K562 (cell line): Measurements from ENCODE around the gene FAM177B. TPM values are rescaled to one million over a fixed set of nuclear protein-coding genes. Genes with fewer than 3 reads are reported as not detected.

Experiments used
- ATAC-seq: fragments of 200-7000 bp; cut with Tn5 transposase; 3 replicates; pipeline ENCODE4 v1.9.1; 2020; ENCODE audit warnings: moderate library complexity
- BruUV-seq: library from RNA; stranded (reverse); fragments of 400-500 nt; replicated peaks from 2 replicates; lab custom pipeline; 2021; lab: Mats Ljungman, UMichigan
- CTCF ChIA-PET: fragments of 300-600 bp; formaldehyde crosslinking; extraction: SDS; loops from one replicate; lab custom pipeline; 2021; ENCODE audit warnings: low intra/inter-chr PET ratio; lab: Yijun Ruan, JAX
- POLR2A ChIA-PET: fragments of 300-600, 350-650 bp; sonication (Branson Sonifier 250); formaldehyde crosslinking; extraction: SDS; loops from one replicate; lab custom pipeline; 2021; ENCODE audit warnings: antibody characterized with exemption, inconsistent platforms; lab: Yijun Ruan, JAX
- DNase-seq, 4 experiments: peaks; one replicate each; pipeline versions ENCODE4 v3.0.0 to v3.0.0-alpha.2; 2011 to 2018; ENCODE audit warnings: low spot score in 3 of 4, mixed read lengths in 3 of 4; ENCODE audit errors: extremely low read depth in 1 of 4
- FAIRE-seq: peaks from 2 replicates; lab custom pipeline; 2011; peaks lifted over from hg19 to GRCh38; lab: Jason Lieb, UNC
- H2AFZ ChIP-seq: 2 replicates; pipeline ENCODE4 v1.6.0; 2011; ENCODE audit warnings: low read depth, low read length, control low read depth, inconsistent platforms
- H3K27ac ChIP-seq: fragments of 200-600 bp; 3 replicates; pipeline ENCODE4 v1.8.0; 2011; ENCODE audit warnings: low read depth, mild to moderate bottlenecking, control low read depth, inconsistent platforms, low read length, moderate library complexity, mixed read lengths; ENCODE audit errors: extremely low read depth
- H3K27me3 ChIP-seq, 2 experiments: fragments of 300-600 bp in 1 of 2; 2 replicates in 1 of 2; 3 replicates in 1 of 2; pipeline versions ENCODE4 v1.6.0 to v1.8.0; 2011; ENCODE audit warnings: inconsistent platforms in 2 of 2, low read length in 2 of 2, mild to moderate bottlenecking in 1 of 2, mixed read lengths in 1 of 2, moderate library complexity in 1 of 2; ENCODE audit not compliant: control insufficient read depth in 2 of 2, insufficient read depth in 2 of 2
- H3K36me3 ChIP-seq: fragments of 300-600 bp; 3 replicates; pipeline ENCODE4 v1.8.0; 2011; ENCODE audit warnings: mild to moderate bottlenecking, low read length, inconsistent platforms; ENCODE audit not compliant: control insufficient read depth, insufficient read depth
- H3K4me1 ChIP-seq, 2 experiments: fragments of 200-600 bp in 1 of 2; replicated peaks in 1 of 2; 2 replicates in 1 of 2; 3 replicates in 1 of 2; pipeline versions ENCODE4 v1.5.1 to v1.8.0; 2011; ENCODE audit warnings: inconsistent platforms in 2 of 2, low read length in 2 of 2, mild to moderate bottlenecking in 1 of 2, mixed read lengths in 1 of 2, moderate library complexity in 1 of 2; ENCODE audit not compliant: control insufficient read depth in 2 of 2, insufficient read depth in 2 of 2
- H3K4me2 ChIP-seq: 2 replicates; pipeline ENCODE4 v1.6.1; 2011; ENCODE audit warnings: low read length, control low read depth, inconsistent platforms, mixed read lengths; ENCODE audit not compliant: insufficient read depth
- H3K4me3 ChIP-seq: fragments of 200-600 bp; sonication (generic), shearing (Covaris generic); 2 replicates; pipeline ENCODE4 v1.5.1; 2016; ENCODE audit warnings: control low read depth, inconsistent platforms
- H3K79me2 ChIP-seq: fragments of 200-600 bp; 3 replicates; pipeline ENCODE4 v1.8.0; 2011; ENCODE audit warnings: low read length, inconsistent platforms; ENCODE audit not compliant: control insufficient read depth, insufficient read depth
- H3K9ac ChIP-seq, 2 experiments: 2 replicates each; pipeline versions ENCODE4 v1.6.0 to v1.6.1; 2011; ENCODE audit warnings: low read depth in 2 of 2, low read length in 2 of 2, control low read depth in 1 of 2, inconsistent platforms in 1 of 2, mild to moderate bottlenecking in 1 of 2, mixed read lengths in 1 of 2; ENCODE audit not compliant: insufficient read depth in 1 of 2
- H3K9me1 ChIP-seq: one replicate; pipeline ENCODE4 v1.6.0; 2011; ENCODE audit warnings: inconsistent platforms, mild to moderate bottlenecking, low read length, moderate library complexity; ENCODE audit not compliant: control insufficient read depth, insufficient read depth
- H3K9me3 ChIP-seq: replicated peaks from 2 replicates; pipeline ENCODE4 v1.5.1; 2011; ENCODE audit warnings: low read depth, low read length, inconsistent platforms; ENCODE audit not compliant: control insufficient read depth, insufficient read depth
- H4K20me1 ChIP-seq: replicated peaks from 2 replicates; pipeline ENCODE4 v1.6.1; 2011; ENCODE audit warnings: low read length, inconsistent platforms, mixed read lengths; ENCODE audit not compliant: control insufficient read depth, insufficient read depth
- CSDE1 ChIP-seq, 2 experiments: fragments of 450-650 bp; IDR thresholded peaks; 2 replicates each; pipeline ENCODE4 v1.6.1; 2016; ENCODE audit warnings: mild to moderate bottlenecking in 1 of 2
- JUND ChIP-seq, 2 experiments: IDR thresholded peaks; 2 replicates in 1 of 2; 3 replicates in 1 of 2; pipeline ENCODE4 v1.6.1; 2011; ENCODE audit warnings: borderline replicate concordance in 2 of 2, low read depth in 2 of 2, low read length in 2 of 2, improper control_type of control experiment in 1 of 2, missing biosample characterization in 1 of 2, missing genetic modification characterization in 1 of 2, missing genetic modification reagents in 1 of 2
- NCOA4 ChIP-seq: fragments of 450-650 bp; IDR thresholded peaks from 2 replicates; pipeline ENCODE4 v1.6.1; 2018; ENCODE audit warnings: mild to moderate bottlenecking; ENCODE audit not compliant: partially characterized antibody
- PTTG1 ChIP-seq: fragments of 450-650 bp; IDR thresholded peaks from 2 replicates; pipeline ENCODE4 v1.6.1; 2016; ENCODE audit warnings: low read depth, mild to moderate bottlenecking, missing genetic modification characterization, missing compliant biosample characterization
- RAD51 ChIP-seq: fragments of 450-650 bp; IDR thresholded peaks from 2 replicates; pipeline ENCODE4 v1.7.1; 2016; ENCODE audit warnings: low read depth, mild to moderate bottlenecking, borderline replicate concordance
- RBM34 ChIP-seq: fragments of 200-400 bp; formaldehyde crosslinking; IDR thresholded peaks from 2 replicates; pipeline ENCODE4 v1.6.1; 2018; ENCODE audit warnings: low read length, borderline replicate concordance; ENCODE audit not compliant: insufficient read depth
- RFX7 ChIP-seq: fragments of 250-450 bp; sonication (Bioruptor Pico); IDR thresholded peaks from 2 replicates; pipeline ENCODE4 v1.5.1; 2021; ENCODE audit warnings: mild to moderate bottlenecking
- THRAP3 ChIP-seq: fragments of 450-650 bp; IDR thresholded peaks from 2 replicates; pipeline ENCODE4 v1.6.1; 2016; ENCODE audit warnings: mild to moderate bottlenecking, inconsistent platforms, borderline replicate concordance
- ZNF347 ChIP-seq: fragments of 450-650 bp; formaldehyde crosslinking; IDR thresholded peaks from 2 replicates; pipeline ENCODE4 v1.4.0; 2020; ENCODE audit warnings: low read depth, mild to moderate bottlenecking, moderate library complexity
- ZNF408 ChIP-seq: fragments of 250-450 bp; sonication (Bioruptor Pico); IDR thresholded peaks from 2 replicates; pipeline ENCODE4 v1.4.0; 2020; ENCODE audit warnings: low read depth, mild to moderate bottlenecking, moderate library complexity
- ZNF507 ChIP-seq: conservative IDR thresholded peaks from 2 replicates; pipeline ENCODE4 v1.6.1; 2017; ENCODE audit warnings: missing genetic modification characterization, missing compliant biosample characterization
- WGBS: fragments of 100-300 bp; shearing (Covaris generic); methylation state at CpG from one replicate; pipeline ENCODE4 v1.1.6; 2016; ENCODE audit warnings: low coverage, mixed read lengths; ENCODE audit not compliant: insufficient coverage; ENCODE audit errors: missing lambda C conversion rate; 5-methylcytosine and 5-hydroxymethylcytosine counted together
- in situ Hi-C: fragments of 300-500 bp; cut with MboI; formaldehyde crosslinking; loops from 4 replicates; pipeline ENCODE4 v1.15.0; 2018; ENCODE audit warnings: inconsistent platforms, mixed read lengths
- intact Hi-C: fragments of 100-400 bp; cut with micrococcal nuclease; formaldehyde crosslinking; loops from 2 replicates; pipeline ENCODE4 v1.14.2; 2022
- polyA plus RNA-seq, 8 experiments: library from polyadenylated mRNA; depleted of rRNA in 4 of 8; stranded (reverse) in 5 of 8; unstranded in 3 of 8; fragments of >200 nt; fragmentation: Nextera tagmentation in 2 of 8; fragmentation: Illumina TruSeq in 1 of 8; extraction: Ambion mirVana in 2 of 8; extraction: Trizol in 1 of 8; gene quantifications; 2 replicates each; pipeline versions ENCODE4 v1.2.1 to v1.2.3, GENCODE V29; 2011 to 2014; ENCODE audit warnings: inconsistent platforms in 1 of 8, missing spikeins in 1 of 8
- total RNA-seq, 7 experiments: library from RNA; depleted of rRNA in 6 of 7; stranded (reverse); fragments of >200 nt in 6 of 7; fragmentation: Illumina TruSeq in 2 of 7; extraction: Trizol in 2 of 7; gene quantifications; 2 replicates each; pipeline versions ENCODE4 v1.2.1 to v1.2.3, GENCODE V29; 2011 to 2021; ENCODE audit warnings: low replicate concordance in 1 of 7
- TF ChIP-seq, protein P1 (sequence below): fragments of 250-450 bp; sonication (Bioruptor Pico); IDR thresholded peaks from 2 replicates; pipeline ENCODE4 v1.6.1; 2021; ENCODE audit warnings: mild to moderate bottlenecking

The FAM177B gene
- total and polyA plus RNA-seq, 9 of the 15 experiments (the other 6 are each of a cell fraction or from before 2014, with no cell fraction given) = not detected

DNA sequence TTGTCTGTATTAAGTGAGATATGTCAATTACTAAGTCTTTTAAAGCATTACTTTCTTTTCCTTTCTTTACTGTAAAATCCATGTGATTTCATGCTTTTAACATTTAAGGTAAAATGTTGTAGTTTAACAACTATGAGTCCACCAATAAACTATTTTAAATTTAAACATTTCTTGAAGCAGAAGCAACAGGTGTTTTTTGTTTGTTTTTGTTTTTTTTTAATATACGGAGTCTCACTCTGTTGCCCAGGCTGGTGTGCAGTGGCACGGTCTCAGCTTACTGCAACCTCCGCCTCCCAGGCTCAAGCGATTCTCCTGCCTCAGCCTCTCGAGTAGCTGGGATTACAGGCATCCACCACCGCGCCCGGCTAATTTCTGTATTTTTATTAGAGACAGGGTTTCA, 40.3 kb upstream of the FAM177B start:
- no peaks in the 10 kb centered on the region; the same call in 2 of the 3 replicates for H3K79me2 ChIP-seq
- peaks cover 25% of the 10 kb centered on the region; the same call in 2 of the 3 replicates for H3K36me3 ChIP-seq
- in situ Hi-C loops (no loop called here), intact Hi-C loops (loop anchor here (5.0 kb wide), 1 partner anchor 34 kb away; no protein-coding TSS in a partner anchor)
- ATAC-seq (no peak), DNase-seq (no peak), FAIRE-seq (no peak)
- no peaks in the 10 kb centered on the region for H3K4me1 ChIP-seq
- no peaks in the 10 kb centered on the region for H3K9me3 ChIP-seq
- BruUV-seq = no TSS peak
- no peaks in the 10 kb centered on the region for H3K9me1 ChIP-seq
- TF ChIP-seq ZNF347 (CRISPR knock-in tag) (no peak), RAD51 (no peak), ZNF408 (CRISPR knock-in tag) (no peak), ZNF507 (tag) (no peak), NCOA4 (no peak), RBM34 (no peak), THRAP3 (no peak), PTTG1 (tag) (no peak), JUND (IDR thresholded peaks at IDR 0.05; ENCODE audit: borderline replicate concordance, low read depth, low read length) (no peak), JUND (tag; IDR thresholded peaks at IDR 0.05; ENCODE audit: borderline replicate concordance, low read depth, low read length) (no peak), CSDE1 (IDR thresholded peaks at IDR 0.05) (no peak), RFX7 (no peak)
- TF ChIP-seq, protein P1, sequence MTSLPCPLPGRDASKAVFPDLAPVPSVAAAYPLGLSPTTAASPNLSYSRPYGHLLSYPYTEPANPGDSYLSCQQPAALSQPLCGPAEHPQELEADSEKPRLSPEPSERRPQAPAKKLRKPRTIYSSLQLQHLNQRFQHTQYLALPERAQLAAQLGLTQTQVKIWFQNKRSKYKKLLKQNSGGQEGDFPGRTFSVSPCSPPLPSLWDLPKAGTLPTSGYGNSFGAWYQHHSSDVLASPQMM = no peak
- H3K27ac ChIP-seq = no peak overlapping the region
- no peak overlapping the region for H3K4me2 ChIP-seq
- H3K4me3 ChIP-seq = no peak overlapping the region
- ChIA-PET CTCF (no interaction called here), POLR2A (interaction anchor here (0.7 kb wide), 1 partner anchor 12 kb away, joined by 3 read pairs; no protein-coding TSS in a partner anchor)
- 92% methylated on average over 7 of the region's 8 CpGs for WGBS
- no peaks in the 10 kb centered on the region for H3K27me3 ChIP-seq
- H3K9ac ChIP-seq = no peak overlapping the region
- no peaks in the 10 kb centered on the region for H4K20me1 ChIP-seq
- H2AFZ ChIP-seq = no peak overlapping the region
